ENCODE results near the gene PLEKHF1. TPM values are rescaled to one million over a fixed set of nuclear protein-coding genes. Genes with fewer than 3 reads are reported as not detected.
"Not testable (repeated sequence)": the region's sequence is repeated elsewhere in the genome, so short reads cannot be mapped to it uniquely, and the experiment has no call there.

Gene PLEKHF1
- total and polyA plus RNA-seq, 12 donors, result 0.62 to 23.1 (median 6.9) TPM

DNA sequence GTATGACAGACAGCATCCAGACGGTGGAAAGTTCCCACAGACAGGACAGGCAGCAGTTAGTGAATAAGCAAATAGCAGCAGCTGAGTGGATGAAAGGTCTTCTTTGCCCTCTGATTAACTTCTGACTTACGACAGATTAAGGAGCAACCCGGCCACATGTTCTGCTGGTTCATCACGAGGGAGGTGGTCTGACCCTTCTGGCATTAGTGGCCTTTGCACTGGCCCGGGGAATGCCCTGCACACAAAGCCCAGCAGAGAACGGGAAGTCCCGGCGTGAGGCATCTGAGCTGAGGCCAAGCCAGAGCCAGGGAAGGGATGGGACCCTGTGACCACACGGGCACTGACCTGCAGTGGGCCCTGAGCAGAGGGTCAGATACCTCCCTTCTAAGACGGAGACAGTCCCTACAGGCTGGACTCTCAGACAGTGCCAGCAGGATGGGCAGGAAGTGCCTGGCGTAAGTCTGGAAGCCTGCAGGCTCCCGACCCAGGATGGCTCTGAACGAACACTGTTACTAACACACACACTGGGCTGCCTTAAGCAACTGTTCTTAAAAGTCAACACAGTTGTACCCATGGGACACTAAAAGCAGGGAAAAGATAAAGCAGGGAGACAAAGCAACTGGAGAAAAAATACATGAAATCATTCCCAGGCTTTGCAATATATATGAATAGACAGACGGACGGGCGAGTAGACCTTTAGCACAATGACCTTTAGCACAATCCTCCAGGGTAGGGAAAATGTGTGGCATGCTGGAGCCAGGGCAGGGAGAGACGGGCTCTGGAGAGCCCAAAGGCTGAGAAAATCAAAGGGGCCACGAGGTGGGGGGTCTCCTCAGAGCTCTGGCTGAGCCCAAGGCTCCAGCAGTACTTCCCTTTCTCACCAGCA is 43.5 kb downstream of the PLEKHF1 start:
- Histone ChIP-seq H3K4me3 (no peak overlapping the region), H3K27ac (peak overlapping the region in 4 of 5 donors; percentile 4 to 83 (median 47)), H3K27me3 (no peaks in the 10 kb centered on the region), H3K9me3 (replicated peaks in 1 of 3) (no peaks in the 10 kb centered on the region), H3K36me3 (replicated peaks in 1 of 2) (peaks cover 0 to 15% of the 10 kb centered on the region in 2 donors), H3K4me1 (replicated peaks in 1 of 2) (peaks cover 31 to 47% of the 10 kb centered on the region in 2 donors)
- TF ChIP-seq POLR2A (IDR thresholded peaks at IDR 0.05), result peak in 1 of 2 donors; percentile 8
- TF ChIP-seq, protein P1, sequence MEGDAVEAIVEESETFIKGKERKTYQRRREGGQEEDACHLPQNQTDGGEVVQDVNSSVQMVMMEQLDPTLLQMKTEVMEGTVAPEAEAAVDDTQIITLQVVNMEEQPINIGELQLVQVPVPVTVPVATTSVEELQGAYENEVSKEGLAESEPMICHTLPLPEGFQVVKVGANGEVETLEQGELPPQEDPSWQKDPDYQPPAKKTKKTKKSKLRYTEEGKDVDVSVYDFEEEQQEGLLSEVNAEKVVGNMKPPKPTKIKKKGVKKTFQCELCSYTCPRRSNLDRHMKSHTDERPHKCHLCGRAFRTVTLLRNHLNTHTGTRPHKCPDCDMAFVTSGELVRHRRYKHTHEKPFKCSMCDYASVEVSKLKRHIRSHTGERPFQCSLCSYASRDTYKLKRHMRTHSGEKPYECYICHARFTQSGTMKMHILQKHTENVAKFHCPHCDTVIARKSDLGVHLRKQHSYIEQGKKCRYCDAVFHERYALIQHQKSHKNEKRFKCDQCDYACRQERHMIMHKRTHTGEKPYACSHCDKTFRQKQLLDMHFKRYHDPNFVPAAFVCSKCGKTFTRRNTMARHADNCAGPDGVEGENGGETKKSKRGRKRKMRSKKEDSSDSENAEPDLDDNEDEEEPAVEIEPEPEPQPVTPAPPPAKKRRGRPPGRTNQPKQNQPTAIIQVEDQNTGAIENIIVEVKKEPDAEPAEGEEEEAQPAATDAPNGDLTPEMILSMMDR (IDR thresholded peaks at IDR 0.05), result no peak
- 47 to 56% (median 55%) methylated on average over 14 to 18 of the region's 18 CpGs for WGBS, 4 donors
- peak in 5 of 7 donors; percentile 34 to 72 (median 62) for DNase-seq
- intact Hi-C loops (cut with DNase I), result loop anchor here in 1 of 2 donors (5.0 kb wide), 1 partner anchor 96 kb away; no protein-coding TSS in a partner anchor

DNA sequence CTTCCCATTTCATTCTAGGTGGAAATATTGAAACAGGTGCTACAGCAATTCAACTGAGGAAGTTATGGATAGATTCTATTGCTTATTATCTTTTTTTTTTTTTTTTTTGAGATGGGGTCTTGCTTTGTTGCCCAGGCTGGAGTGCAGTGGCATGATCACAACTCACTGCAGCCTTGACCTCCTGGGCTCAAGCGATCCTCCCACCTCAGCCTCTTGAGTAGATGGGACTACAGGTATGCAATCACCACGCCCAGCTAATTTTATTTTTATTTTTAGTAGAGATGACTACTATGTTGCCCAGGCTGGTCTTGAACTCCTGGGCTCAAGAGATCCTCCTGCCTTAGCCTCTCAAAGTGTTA is 44.2 kb downstream of the PLEKHF1 start:
- not testable (repeated sequence) for DNase-seq; H3K27me3 ChIP-seq; H3K4me3 ChIP-seq; H3K9me3 ChIP-seq (replicated peaks in 1 of 3)
- H3K27ac ChIP-seq, result peak overlapping the region in 3 of 5 donors; percentile 35 to 83 (median 59)
- H3K36me3 ChIP-seq (replicated peaks in 1 of 2), result peaks cover 0 to 15% of the 10 kb centered on the region in 2 donors
- 80 to 97% (median 94%) methylated on average over 2 of the region's 2 CpGs for WGBS, 4 donors
- intact Hi-C loops (cut with DNase I), result loop anchor here in 1 of 2 donors (5.0 kb wide), 1 partner anchor 97 kb away; no protein-coding TSS in a partner anchor
- peaks cover 37 to 50% of the 10 kb centered on the region in 2 donors for H3K4me1 ChIP-seq (replicated peaks in 1 of 2)

DNA sequence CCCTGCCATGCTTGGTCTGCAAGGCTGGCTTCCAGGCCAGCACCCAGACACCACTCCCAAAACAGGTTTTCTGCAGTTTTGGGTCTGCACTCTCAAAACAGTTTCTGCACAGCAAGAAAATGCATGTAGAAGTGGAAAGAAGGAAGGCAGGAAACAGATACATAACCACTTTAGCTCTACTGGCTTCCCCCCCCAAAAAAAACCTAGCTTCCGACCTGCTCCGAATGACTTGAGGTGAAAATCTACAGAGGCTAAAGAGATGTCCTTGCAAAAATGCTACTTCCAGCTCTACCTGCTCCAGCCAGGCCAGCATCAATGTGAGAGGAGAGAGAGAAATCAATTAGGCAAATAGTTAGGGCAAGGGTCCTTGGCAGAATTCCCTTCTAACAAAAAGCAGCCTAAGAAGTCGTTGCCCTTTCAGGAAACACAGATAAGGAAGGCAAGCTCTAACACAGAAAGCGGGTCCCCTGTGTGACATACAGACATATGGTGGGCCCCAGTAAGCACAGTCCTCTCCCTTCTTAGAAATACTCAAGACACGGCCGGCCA is 46.4 kb downstream of the PLEKHF1 start:
- TF ChIP-seq POLR2A (IDR thresholded peaks at IDR 0.05), result no peak
- TF ChIP-seq, protein P1 (IDR thresholded peaks at IDR 0.05), result no peak
- no peak for DNase-seq
- intact Hi-C loops (cut with DNase I), result no loop called here
- H3K36me3 ChIP-seq (replicated peaks in 1 of 2), result peaks cover 0 to 11% of the 10 kb centered on the region in 2 donors
- WGBS, 4 donors, result 64 to 70% (median 67%) methylated on average over 5 to 6 of the region's 6 CpGs
- no peak overlapping the region for H3K4me3 ChIP-seq
- H3K27me3 ChIP-seq, result no peaks in the 10 kb centered on the region
- H3K27ac ChIP-seq, result peak overlapping the region in 1 of 5 donors; percentile 2
- peaks cover 41 to 53% of the 10 kb centered on the region in 2 donors for H3K4me1 ChIP-seq (replicated peaks in 1 of 2)
- H3K9me3 ChIP-seq (replicated peaks in 1 of 3), result no peaks in the 10 kb centered on the region

DNA sequence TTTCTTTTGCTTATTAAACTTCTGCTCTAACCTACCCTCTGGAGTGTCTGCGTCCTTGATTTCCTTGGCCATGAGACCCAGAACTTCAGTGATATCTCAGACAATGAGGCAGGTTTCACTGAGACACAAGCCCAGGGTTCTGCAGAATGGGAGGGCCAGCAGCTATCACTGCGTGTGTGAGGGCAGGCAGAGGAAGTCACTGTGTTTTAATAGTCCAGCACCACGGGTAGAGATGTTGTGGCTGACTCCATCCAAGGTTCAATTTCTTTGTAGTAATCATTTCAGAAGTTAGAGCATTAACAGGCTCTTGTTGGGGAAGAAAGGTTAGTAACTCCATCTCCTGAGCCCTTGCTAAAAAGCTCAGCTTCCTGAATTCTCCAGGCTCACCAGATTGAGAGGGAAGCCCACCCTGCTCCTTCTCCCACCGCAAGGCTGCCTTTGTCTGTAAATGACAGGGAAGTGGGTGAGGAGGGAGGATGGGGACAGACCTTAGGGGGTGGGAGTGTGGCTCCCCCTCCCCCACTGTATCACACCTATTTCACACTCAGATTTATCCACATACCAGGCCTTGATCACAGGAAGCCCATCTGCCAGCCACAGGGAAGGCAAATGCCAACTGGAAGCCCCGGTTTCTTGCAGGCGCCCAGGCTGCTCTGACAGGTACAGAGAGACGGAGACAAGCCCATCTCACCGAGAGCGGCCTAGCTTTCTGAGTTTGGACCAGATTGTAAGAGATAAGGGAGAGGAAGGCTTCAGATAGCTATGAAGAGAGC is 47.7 kb downstream of the PLEKHF1 start:
- Histone ChIP-seq H3K9me3 (replicated peaks in 1 of 3) (no peaks in the 10 kb centered on the region), H3K27ac (peak overlapping the region in 3 of 5 donors; percentile 32 to 97 (median 59)), H3K27me3 (no peaks in the 10 kb centered on the region), H3K4me3 (no peak overlapping the region), H3K36me3 (replicated peaks in 1 of 2) (no peaks in the 10 kb centered on the region), H3K4me1 (replicated peaks in 1 of 2) (peaks cover 39 to 49% of the 10 kb centered on the region in 2 donors)
- TF ChIP-seq, protein P1 (IDR thresholded peaks at IDR 0.05), result no peak
- no peak for TF ChIP-seq POLR2A (IDR thresholded peaks at IDR 0.05)
- no peak for DNase-seq
- WGBS, 4 donors, result 59 to 68% (median 59%) methylated on average over 9 of the region's 9 CpGs
- intact Hi-C loops (cut with DNase I), result no loop called here
